Activated naive CD4-positive, alpha-beta T cell treated with anti-CD3 and anti-CD28 coated beads for 36 hours (primary cell): ENCODE results near the gene KLHDC3. TPM values are rescaled to one million over a fixed set of nuclear protein-coding genes. Genes with fewer than 3 reads are reported as not detected.

ENCODE experiments used
- CTCF ChIA-PET: fragments of 350-600 bp; sonication (Branson Sonifier 250); formaldehyde crosslinking; loops from one replicate; lab custom pipeline; 2021; ENCODE audit warnings: antibody characterized with exemption; lab: Charles Lee
- DNase-seq: peaks from one replicate; pipeline ENCODE4 v3.0.0-alpha.2; 2020
- H3K27ac Mint-ChIP-seq: one replicate; pipeline ENCODE4 v1.8.0; 2021; ENCODE audit warnings: mild to moderate bottlenecking, mixed read lengths
- H3K27me3 Mint-ChIP-seq: one replicate; pipeline ENCODE4 v1.8.0; 2021; ENCODE audit warnings: low read depth, mixed read lengths
- H3K36me3 Mint-ChIP-seq: one replicate; pipeline ENCODE4 v1.8.0; 2021; ENCODE audit warnings: low read depth, mixed read lengths
- H3K4me1 Mint-ChIP-seq: one replicate; pipeline ENCODE4 v1.8.0; 2021; ENCODE audit warnings: low read depth, mixed read lengths
- H3K4me3 Mint-ChIP-seq: one replicate; pipeline ENCODE4 v1.8.0; 2021; ENCODE audit warnings: mild to moderate bottlenecking, moderate library complexity, mixed read lengths
- H3K9me3 Mint-ChIP-seq: one replicate; pipeline ENCODE4 v1.8.0; 2021; ENCODE audit warnings: mixed read lengths
- intact Hi-C: fragments of 100-400 bp; cut with micrococcal nuclease; formaldehyde crosslinking; loops from one replicate; pipeline ENCODE4 v1.15.1; 2023
- total RNA-seq, 2 experiments: library from RNA; stranded (reverse); gene quantifications; one replicate each; pipeline ENCODE4 v1.2.3, GENCODE V29; 2021

Gene KLHDC3
- total RNA-seq, 2 experiments from 2014 or later: 58.6 to 58.9 TPM

DNA sequence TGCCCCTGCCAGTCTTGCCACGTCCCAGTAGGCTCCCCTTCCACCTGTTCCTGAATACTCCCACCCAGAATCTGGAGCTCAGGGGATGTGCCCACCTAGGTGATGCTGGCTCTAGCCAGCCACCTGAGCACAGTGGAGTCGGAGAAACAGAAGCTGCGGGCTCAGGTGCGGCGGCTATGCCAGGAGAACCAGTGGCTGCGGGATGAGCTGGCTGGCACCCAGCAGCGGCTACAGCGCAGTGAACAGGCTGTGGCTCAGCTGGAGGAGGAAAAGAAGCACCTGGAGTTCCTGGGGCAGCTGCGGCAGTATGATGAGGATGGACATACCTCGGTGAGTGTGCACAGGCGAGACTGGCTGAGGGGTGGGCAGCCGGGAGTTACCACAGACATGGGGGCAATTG, 48.8 kb downstream of the KLHDC3 start:
- H3K4me1 Mint-ChIP-seq: peaks cover 25% of the 10 kb centered on the region
- peaks cover 4% of the 10 kb centered on the region for H3K36me3 Mint-ChIP-seq
- H3K9me3 Mint-ChIP-seq: no peaks in the 10 kb centered on the region
- no peak for DNase-seq
- intact Hi-C loops: no loop called here
- H3K27ac Mint-ChIP-seq: no peak overlapping the region
- CTCF ChIA-PET: interaction anchor here (0.6 to 2.2 kb wide), 3 partner anchors 8 to 191 kb away, joined by 3 to 7 read pairs (median 3); no protein-coding TSS in a partner anchor
- H3K27me3 Mint-ChIP-seq: no peaks in the 10 kb centered on the region
- no peak overlapping the region for H3K4me3 Mint-ChIP-seq

DNA sequence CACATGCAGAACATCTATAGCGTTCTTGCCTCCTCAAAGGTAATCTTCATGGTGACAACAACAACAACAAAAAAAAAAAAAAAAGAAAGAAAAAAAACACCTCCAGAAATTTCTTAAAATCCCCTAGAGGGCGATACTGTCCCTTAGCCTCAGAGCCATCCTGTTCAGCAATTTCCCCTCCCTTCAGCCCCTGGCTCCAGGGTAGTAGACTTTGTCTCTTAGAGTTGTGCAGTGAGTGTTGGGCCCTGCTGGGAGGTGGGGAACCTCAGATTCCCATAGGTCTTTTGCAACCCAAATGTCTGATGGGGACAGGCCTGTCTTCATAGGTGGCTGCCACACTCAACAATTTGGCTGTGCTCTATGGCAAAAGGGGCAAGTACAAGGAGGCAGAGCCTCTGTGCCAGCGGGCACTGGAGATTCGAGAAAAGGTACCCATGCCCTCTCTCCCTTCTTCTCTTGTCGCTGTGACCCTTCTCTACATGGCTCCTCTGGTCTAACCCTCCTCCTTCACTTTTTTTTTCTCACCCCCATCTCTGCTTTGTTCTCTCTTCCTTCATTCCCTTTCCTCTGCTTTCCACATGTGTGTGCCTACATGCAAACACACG, 56.1 kb downstream of the KLHDC3 start:
- intact Hi-C loops: loop anchor here (1.0 to 10.0 kb wide), 3 partner anchors 73 to 435 kb away; no protein-coding TSS in a partner anchor
- Mint-ChIP-seq H3K4me1 (no peaks in the 10 kb centered on the region), H3K27ac (no peak overlapping the region), H3K36me3 (no peaks in the 10 kb centered on the region), H3K27me3 (no peaks in the 10 kb centered on the region), H3K4me3 (no peak overlapping the region), H3K9me3 (no peaks in the 10 kb centered on the region)
- DNase-seq: peak; percentile 37
- CTCF ChIA-PET: interaction anchor here (1.1 to 1.6 kb wide), 5 partner anchors 9 to 74 kb away, joined by 3 to 9 read pairs (median 6); no protein-coding TSS in a partner anchor

Other genes with a start within 250 kb of the KLHDC3 start
- gene BICRAL, start 232.2 kb upstream of the KLHDC3 start, total RNA-seq: 1 to 10 TPM; 7.8 to 7.9 TPM
- 100 to 1,000 TPM in 1 of 2 experiments, 10 to 100 TPM in 1; 99.0 to 101 TPM for gene RPL7L1, start 134.6 kb upstream of the KLHDC3 start, total RNA-seq
- not detected for gene PTCRA, start 98.2 kb upstream of the KLHDC3 start, total RNA-seq
- gene CNPY3, start 84.8 kb upstream of the KLHDC3 start, total RNA-seq: 10 to 100 TPM; 37.6 to 41.0 TPM
- gene GNMT, start 53.5 kb upstream of the KLHDC3 start, total RNA-seq: not detected
- 10 to 100 TPM; 17.1 to 18.2 TPM for gene PEX6, start 35.1 kb upstream of the KLHDC3 start, total RNA-seq
- 10 to 100 TPM; 52.4 to 54.4 TPM for gene PPP2R5D, start 29.7 kb upstream of the KLHDC3 start, total RNA-seq
- gene MEA1, start 303 bp upstream of the KLHDC3 start, total RNA-seq: 10 to 100 TPM; 80.6 to 85.1 TPM
- 10 to 100 TPM; 31.0 to 32.7 TPM for gene RRP36, start 7.4 kb downstream of the KLHDC3 start, total RNA-seq
- 10 to 100 TPM; 21.9 to 22.1 TPM for gene CUL7, start 39.6 kb downstream of the KLHDC3 start, total RNA-seq
- 10 to 100 TPM; 87.7 to 95.1 TPM for gene MRPL2, start 45.2 kb downstream of the KLHDC3 start, total RNA-seq
- 10 to 100 TPM; 12.0 to 12.3 TPM for gene KLC4, start 45.4 kb downstream of the KLHDC3 start, total RNA-seq
- 1 to 10 TPM; 2.0 to 2.2 TPM for gene PTK7, start 62.1 kb downstream of the KLHDC3 start, total RNA-seq
- gene SRF, start 157.0 kb downstream of the KLHDC3 start, total RNA-seq: 10 to 100 TPM; 27.8 to 28.2 TPM
- gene CUL9, start 167.9 kb downstream of the KLHDC3 start, total RNA-seq: 10 to 100 TPM; 43.1 to 49.3 TPM
- 10 to 100 TPM; 59.7 to 59.8 TPM for gene DNPH1, start 215.2 kb downstream of the KLHDC3 start, total RNA-seq
- gene TTBK1, start 229.2 kb downstream of the KLHDC3 start, total RNA-seq: under 1 TPM in 1 of 2 experiments, not detected in 1; 0.02 TPM